ENCODE measurements around the gene TBC1D22A. TPM values are rescaled to one million over a fixed set of nuclear protein-coding genes. Genes with fewer than 3 reads are reported as not detected.

TBC1D22A gene
- total and polyA plus RNA-seq, 2 experiments from 2014 or later, result 16.6 to 18.5 TPM

DNA sequence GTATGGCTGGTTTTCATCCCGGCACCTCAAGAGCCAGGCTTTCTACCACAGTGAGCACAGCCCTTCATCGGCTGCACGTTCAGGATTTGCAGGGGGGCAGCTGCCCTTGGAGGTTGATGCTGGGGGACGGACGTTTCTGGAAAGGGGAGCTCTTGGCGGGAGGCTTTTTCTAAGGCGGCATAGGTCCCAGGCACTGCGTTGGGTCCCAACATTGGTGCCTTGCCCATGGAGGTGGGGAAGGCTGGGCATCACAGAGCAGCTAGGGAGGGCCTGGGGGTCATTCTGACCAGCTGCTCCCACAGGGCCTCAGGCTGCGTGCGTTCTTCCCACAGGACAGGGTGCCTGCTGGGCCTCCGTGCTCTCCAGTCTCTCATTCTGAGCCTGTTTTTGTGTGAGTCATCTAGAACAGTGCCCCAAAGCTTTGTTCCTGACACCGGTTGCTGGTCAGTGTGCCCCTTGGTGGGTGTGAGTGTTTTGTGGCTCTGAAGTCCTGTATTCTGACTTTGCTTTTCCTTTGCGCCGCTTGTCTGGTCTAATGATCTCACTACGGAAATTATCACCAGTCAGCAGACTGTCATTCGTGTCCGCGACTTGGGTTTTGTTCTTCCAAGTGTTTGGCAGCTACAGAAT lies 275.9 kb downstream of the TBC1D22A start:
- TF ChIP-seq, protein P1, sequence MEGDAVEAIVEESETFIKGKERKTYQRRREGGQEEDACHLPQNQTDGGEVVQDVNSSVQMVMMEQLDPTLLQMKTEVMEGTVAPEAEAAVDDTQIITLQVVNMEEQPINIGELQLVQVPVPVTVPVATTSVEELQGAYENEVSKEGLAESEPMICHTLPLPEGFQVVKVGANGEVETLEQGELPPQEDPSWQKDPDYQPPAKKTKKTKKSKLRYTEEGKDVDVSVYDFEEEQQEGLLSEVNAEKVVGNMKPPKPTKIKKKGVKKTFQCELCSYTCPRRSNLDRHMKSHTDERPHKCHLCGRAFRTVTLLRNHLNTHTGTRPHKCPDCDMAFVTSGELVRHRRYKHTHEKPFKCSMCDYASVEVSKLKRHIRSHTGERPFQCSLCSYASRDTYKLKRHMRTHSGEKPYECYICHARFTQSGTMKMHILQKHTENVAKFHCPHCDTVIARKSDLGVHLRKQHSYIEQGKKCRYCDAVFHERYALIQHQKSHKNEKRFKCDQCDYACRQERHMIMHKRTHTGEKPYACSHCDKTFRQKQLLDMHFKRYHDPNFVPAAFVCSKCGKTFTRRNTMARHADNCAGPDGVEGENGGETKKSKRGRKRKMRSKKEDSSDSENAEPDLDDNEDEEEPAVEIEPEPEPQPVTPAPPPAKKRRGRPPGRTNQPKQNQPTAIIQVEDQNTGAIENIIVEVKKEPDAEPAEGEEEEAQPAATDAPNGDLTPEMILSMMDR (IDR thresholded peaks at IDR 0.05; ENCODE audit: low read depth, low read length), result no peak
- Histone ChIP-seq H3K27me3 (no peaks in the 10 kb centered on the region), H3K4me1 (ENCODE audit: low read depth) (no peaks in the 10 kb centered on the region), H3K27ac (no peak overlapping the region), H3K4me3 (no peak overlapping the region), H3K36me3 (no peaks in the 10 kb centered on the region), H3K9me3 (ENCODE audit: low read depth) (no peaks in the 10 kb centered on the region)
- DNase-seq (ENCODE audit: low read depth in 1 of 2, low spot score in 1 of 2), result no peak

GRCh38 chr22:47039356-47039755 lies 276.9 kb downstream of the TBC1D22A start:
- no peak for DNase-seq (ENCODE audit: low read depth in 1 of 2, low spot score in 1 of 2)
- no peaks in the 10 kb centered on the region for H3K9me3 ChIP-seq (ENCODE audit: low read depth)
- H3K27ac ChIP-seq, result no peak overlapping the region
- no peaks in the 10 kb centered on the region for H3K36me3 ChIP-seq
- TF ChIP-seq, protein P1 (IDR thresholded peaks at IDR 0.05; ENCODE audit: low read depth, low read length), result no peak
- H3K4me3 ChIP-seq, result no peak overlapping the region
- no peaks in the 10 kb centered on the region for H3K27me3 ChIP-seq
- H3K4me1 ChIP-seq (ENCODE audit: low read depth), result no peaks in the 10 kb centered on the region

GRCh38 chr22:47040486-47041270 lies 278.2 kb downstream of the TBC1D22A start:
- no peaks in the 10 kb centered on the region for H3K27me3 ChIP-seq

GRCh38 chr22:47041271-47042115 lies 279.0 kb downstream of the TBC1D22A start:
- Histone ChIP-seq H3K9me3 (ENCODE audit: low read depth) (no peaks in the 10 kb centered on the region), H3K36me3 (no peaks in the 10 kb centered on the region), H3K27ac (no peak overlapping the region), H3K27me3 (no peaks in the 10 kb centered on the region), H3K4me3 (no peak overlapping the region), H3K4me1 (ENCODE audit: low read depth) (no peaks in the 10 kb centered on the region)
- DNase-seq (ENCODE audit: low read depth in 1 of 2, low spot score in 1 of 2), result no peak
- TF ChIP-seq, protein P1 (IDR thresholded peaks at IDR 0.05; ENCODE audit: low read depth, low read length), result no peak

More at GRCh38 chr22:47040486-47041270, 278.2 kb downstream of the TBC1D22A start:
- no peaks in the 10 kb centered on the region for H3K4me1 ChIP-seq (ENCODE audit: low read depth)
- DNase-seq (ENCODE audit: low read depth in 1 of 2, low spot score in 1 of 2), result no peak
- no peaks in the 10 kb centered on the region for H3K36me3 ChIP-seq
- no peaks in the 10 kb centered on the region for H3K9me3 ChIP-seq (ENCODE audit: low read depth)
- no peak overlapping the region for H3K4me3 ChIP-seq
- TF ChIP-seq, protein P1 (IDR thresholded peaks at IDR 0.05; ENCODE audit: low read depth, low read length), result no peak
- no peak overlapping the region for H3K27ac ChIP-seq

- H3K27ac ChIP-seq, result no peak overlapping the region
- H3K36me3 ChIP-seq, result no peaks in the 10 kb centered on the region
- H3K27me3 ChIP-seq, result no peaks in the 10 kb centered on the region
- DNase-seq (ENCODE audit: low read depth in 1 of 2, low spot score in 1 of 2), result no peak
- no peaks in the 10 kb centered on the region for H3K9me3 ChIP-seq (ENCODE audit: low read depth)
- TF ChIP-seq, protein P1 (IDR thresholded peaks at IDR 0.05; ENCODE audit: low read depth, low read length), result no peak
- H3K4me1 ChIP-seq (ENCODE audit: low read depth), result no peaks in the 10 kb centered on the region
- no peak overlapping the region for H3K4me3 ChIP-seq
Observed at GRCh38 chr22:47042116-47042825, 279.8 kb downstream of the TBC1D22A start.

Data from cardiac muscle cell (in vitro differentiated cells and primary cell).